Right atrium auricular region (tissue), 2 donors: ENCODE results near the gene PBX2. TPM values are rescaled to one million over a fixed set of nuclear protein-coding genes. Genes with fewer than 3 reads are reported as not detected.

Experiments
- DNase-seq: peaks from one replicate; pipeline ENCODE4 v3.0.0-alpha.2; 2019; ENCODE audit warnings: low spot score
- H3K27ac ChIP-seq, 2 donors: fragments of 200-600 bp; sonication (generic); 1 replicate in 1 of 2; 2 replicates in 1 of 2; pipeline ENCODE4 v1.5.1; 2016 to 2019
- H3K27me3 ChIP-seq, 2 donors: fragments of 200-600 bp; sonication (generic); one replicate each; pipeline versions ENCODE4 v1.5.1 to v1.6.0; 2017 to 2019
- H3K36me3 ChIP-seq: fragments of 200-600 bp; sonication (generic); one replicate; pipeline ENCODE4 v1.5.1; 2016
- H3K4me1 ChIP-seq, 2 donors: fragments of 200-600 bp; sonication (generic); one replicate each; pipeline versions ENCODE4 v1.5.1 to v1.6.0; 2017 to 2019
- H3K4me3 ChIP-seq, 2 donors: fragments of 200-600 bp; sonication (generic); 1 replicate in 1 of 2; 2 replicates in 1 of 2; pipeline ENCODE4 v1.5.1; 2017 to 2019; ENCODE audit warnings: mild to moderate bottlenecking in 1 of 2, moderate library complexity in 1 of 2
- H3K9me3 ChIP-seq, 2 donors: fragments of 200-600 bp; sonication (generic); one replicate each; pipeline ENCODE4 v1.5.1; 2019
- total RNA-seq, 2 donors: library from RNA; depleted of rRNA; stranded (reverse); fragments of >200 nt; gene quantifications; one replicate each; pipeline ENCODE4 v1.1.0, GENCODE V29; 2016
- TF ChIP-seq, protein P1 (sequence below), 2 donors: fragments of 200-600 bp; sonication (generic); IDR thresholded peaks; one replicate each; pipeline ENCODE4 v1.5.1; 2019; ENCODE audit warnings: antibody characterized with exemption in 2 of 2

The PBX2 gene
- total RNA-seq, 2 donors from 2014 or later: 26.0 to 32.5 TPM

DNA sequence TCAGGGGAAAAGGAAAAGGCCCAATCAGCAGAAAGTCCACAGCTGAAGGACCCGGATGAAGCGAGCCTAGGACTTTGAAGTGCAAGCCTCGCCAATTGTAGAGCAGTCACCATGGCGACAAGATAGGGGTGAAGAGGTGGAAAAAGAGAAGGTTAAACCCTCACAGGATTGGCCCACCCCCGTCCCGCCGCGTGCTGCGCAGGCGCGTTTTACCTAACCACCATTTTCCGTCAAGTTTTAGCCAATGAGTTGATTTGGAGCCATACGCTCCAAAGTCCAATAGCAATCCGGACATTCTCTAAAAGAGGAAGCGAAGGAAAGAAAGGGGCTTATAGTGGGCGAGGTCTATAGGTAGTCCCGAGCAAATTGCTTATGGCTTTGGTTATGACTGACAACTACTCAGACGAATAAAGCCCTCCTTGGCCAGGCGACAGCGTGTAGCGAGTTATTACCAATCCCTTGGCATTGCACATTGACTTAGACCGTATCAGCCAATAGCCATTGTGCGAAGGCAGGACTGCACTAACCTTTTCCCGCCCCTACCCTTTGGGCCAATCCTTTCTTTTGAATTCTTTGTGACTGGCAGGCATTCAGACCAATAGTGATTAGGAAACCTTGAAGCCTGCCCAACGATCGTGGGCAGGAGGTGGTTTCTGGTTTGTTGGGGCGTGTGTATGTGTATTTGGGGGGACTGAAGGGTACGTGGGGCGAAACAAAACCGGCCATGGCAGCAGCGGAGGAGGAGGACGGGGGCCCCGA lies 12.0 kb downstream of the PBX2 start, which contains the start of gene RNF5:
TSS of gene RNF5 (plus strand) at position 618 of the 759 bp plus-strand sequence. CDS start at position 725, 107 bp downstream.
- Histone ChIP-seq H3K27ac (peak within 1 kb of the TSS; percentile 92 to 94), H3K4me3 (peak within 1 kb of the TSS; percentile 88 to 95), H3K9me3 (no peaks in the 10 kb centered on the region), H3K4me1 (peaks cover 0 to 61% of the 10 kb centered on the region in 2 donors), H3K36me3 (peaks cover 25% of the 10 kb centered on the region), H3K27me3 (no peaks in the 10 kb centered on the region)
- TF ChIP-seq, protein P1, sequence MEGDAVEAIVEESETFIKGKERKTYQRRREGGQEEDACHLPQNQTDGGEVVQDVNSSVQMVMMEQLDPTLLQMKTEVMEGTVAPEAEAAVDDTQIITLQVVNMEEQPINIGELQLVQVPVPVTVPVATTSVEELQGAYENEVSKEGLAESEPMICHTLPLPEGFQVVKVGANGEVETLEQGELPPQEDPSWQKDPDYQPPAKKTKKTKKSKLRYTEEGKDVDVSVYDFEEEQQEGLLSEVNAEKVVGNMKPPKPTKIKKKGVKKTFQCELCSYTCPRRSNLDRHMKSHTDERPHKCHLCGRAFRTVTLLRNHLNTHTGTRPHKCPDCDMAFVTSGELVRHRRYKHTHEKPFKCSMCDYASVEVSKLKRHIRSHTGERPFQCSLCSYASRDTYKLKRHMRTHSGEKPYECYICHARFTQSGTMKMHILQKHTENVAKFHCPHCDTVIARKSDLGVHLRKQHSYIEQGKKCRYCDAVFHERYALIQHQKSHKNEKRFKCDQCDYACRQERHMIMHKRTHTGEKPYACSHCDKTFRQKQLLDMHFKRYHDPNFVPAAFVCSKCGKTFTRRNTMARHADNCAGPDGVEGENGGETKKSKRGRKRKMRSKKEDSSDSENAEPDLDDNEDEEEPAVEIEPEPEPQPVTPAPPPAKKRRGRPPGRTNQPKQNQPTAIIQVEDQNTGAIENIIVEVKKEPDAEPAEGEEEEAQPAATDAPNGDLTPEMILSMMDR (IDR thresholded peaks at IDR 0.05): no peak
- peak; percentile 99 for DNase-seq

DNA sequence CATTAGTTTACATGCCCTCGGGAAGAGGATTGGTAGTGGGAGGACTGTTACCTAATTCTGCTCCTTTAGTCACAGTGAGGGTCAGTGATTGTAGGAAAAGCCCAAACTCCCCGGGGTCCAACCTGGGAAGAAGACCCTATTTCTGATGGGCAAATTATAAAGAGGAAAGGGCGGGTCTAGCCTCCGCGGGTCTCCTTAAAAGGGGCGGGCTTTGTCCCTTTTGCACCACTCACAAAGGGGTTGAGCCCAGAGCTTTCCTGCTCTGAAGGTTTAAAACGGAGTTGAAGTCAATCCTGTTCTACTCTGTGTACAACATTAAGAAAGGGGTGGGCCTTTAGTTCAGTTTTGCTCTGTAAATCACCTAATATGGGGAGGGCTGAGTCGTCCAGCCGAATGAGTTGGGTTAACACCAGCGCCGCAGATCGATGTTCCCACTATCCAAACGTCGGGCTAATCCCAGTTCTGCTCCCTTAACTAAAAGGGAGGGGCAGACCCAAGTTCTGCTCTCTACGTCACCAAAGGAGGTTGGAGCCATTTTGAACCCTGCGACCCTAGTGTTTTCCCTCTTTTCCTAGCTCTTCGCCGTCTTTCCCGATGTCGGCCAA lies 12.7 kb downstream of the PBX2 start:
- Histone ChIP-seq H3K4me1 (peaks cover 0 to 61% of the 10 kb centered on the region in 2 donors), H3K4me3 (peak overlapping the region; percentile 88 to 95), H3K27ac (peak overlapping the region; percentile 92 to 94), H3K9me3 (no peaks in the 10 kb centered on the region), H3K27me3 (no peaks in the 10 kb centered on the region), H3K36me3 (peaks cover 20% of the 10 kb centered on the region)
- TF ChIP-seq, protein P1 (IDR thresholded peaks at IDR 0.05): no peak
- no peak for DNase-seq

DNA sequence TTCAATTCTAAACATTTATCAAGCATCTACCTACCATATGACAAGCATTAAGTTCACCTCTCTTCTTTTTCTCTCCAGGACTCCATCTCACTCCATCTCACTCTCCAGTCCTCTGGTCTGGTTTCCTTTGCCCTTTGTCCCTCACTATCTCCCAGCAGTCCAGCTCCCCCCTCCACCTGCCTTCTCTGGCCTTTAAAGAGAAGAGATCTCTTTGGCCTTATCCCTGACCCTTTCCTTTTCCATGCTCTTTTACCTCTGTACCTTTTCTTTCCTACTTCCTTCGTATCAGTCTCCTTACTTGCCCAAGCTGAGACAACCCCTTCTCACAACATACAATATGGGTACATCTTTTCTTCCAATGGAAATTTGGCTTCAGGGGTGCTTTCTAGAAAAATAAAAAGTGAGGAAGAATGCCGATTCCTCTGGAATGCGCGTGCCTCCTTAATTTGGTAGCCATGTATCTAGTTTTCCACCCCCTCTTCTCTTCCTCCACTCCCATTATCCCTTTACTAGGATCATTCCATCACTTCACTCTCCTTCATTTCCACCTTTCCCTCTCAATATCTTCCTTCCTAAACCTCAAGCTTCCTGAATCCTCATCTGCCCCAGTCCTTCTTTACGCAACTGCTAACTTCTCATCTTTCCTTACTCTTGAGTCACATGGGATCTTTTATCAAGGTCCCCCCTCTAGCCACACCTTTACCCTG lies 13.4 kb downstream of the PBX2 start:
- H3K4me1 ChIP-seq: peaks cover 0 to 57% of the 10 kb centered on the region in 2 donors
- TF ChIP-seq, protein P1 (IDR thresholded peaks at IDR 0.05): no peak
- DNase-seq: no peak

DNA sequence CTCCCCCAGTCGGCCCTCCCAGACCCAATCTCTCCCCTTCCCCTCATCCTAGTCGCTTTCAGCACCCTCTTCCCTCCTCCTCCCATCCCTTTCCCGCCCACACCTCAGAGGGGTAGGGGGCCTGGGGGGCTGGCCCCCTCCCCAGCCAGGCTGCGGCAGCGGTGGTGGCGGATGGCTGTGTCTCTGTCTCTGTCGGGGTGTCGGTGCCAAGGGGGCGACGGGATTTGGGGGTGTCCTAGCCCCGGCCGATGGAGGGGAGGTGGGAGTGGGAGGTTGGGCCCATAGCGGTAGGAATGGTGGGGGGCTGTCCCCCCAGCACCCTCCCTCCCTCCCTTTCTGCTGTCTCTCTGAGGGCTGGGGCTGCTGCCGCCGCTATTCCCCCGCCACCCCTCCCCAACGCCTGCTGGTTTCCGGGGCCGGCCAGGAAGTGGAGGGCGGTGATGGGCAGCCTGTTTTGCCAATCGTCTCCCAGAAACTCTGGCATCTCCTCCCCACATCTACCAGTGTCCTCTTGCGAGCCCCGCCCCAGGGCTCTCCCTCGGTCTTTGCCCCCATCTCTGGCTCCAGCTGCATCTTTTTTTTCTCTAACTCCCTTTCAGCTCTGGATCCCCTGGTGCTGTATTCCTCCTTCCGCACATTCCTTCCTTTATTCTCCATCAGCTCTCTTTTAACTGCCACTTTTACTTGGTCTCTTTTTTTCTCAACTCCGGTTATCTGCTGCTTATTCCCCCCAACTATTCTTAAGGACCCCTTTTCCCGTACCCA lies 14.1 kb downstream of the PBX2 start, which contains the start of gene AGPAT1:
TSS of gene AGPAT1 (minus strand) at position 374 of the 765 bp plus-strand sequence. CDS start 4,588 bp downstream, outside the sequence.
- TF ChIP-seq, protein P1 (IDR thresholded peaks at IDR 0.05): no peak
- H3K4me1 ChIP-seq: peaks cover 0 to 50% of the 10 kb centered on the region in 2 donors
- H3K36me3 ChIP-seq: peaks cover 11% of the 10 kb centered on the region
- DNase-seq: peak; percentile 94
- H3K27me3 ChIP-seq: no peaks in the 10 kb centered on the region
- no peaks in the 10 kb centered on the region for H3K9me3 ChIP-seq
- peak within 1 kb of the TSS; percentile 92 to 94 for H3K27ac ChIP-seq
- peak within 1 kb of the TSS; percentile 88 to 95 for H3K4me3 ChIP-seq

More for the DNA sequence above, 13.4 kb downstream of the PBX2 start:
- no peaks in the 10 kb centered on the region for H3K9me3 ChIP-seq
- H3K27me3 ChIP-seq: no peaks in the 10 kb centered on the region
- peak overlapping the region; percentile 88 to 95 for H3K4me3 ChIP-seq
- H3K36me3 ChIP-seq: peaks cover 16% of the 10 kb centered on the region
- peak overlapping the region; percentile 92 to 94 for H3K27ac ChIP-seq

DNA sequence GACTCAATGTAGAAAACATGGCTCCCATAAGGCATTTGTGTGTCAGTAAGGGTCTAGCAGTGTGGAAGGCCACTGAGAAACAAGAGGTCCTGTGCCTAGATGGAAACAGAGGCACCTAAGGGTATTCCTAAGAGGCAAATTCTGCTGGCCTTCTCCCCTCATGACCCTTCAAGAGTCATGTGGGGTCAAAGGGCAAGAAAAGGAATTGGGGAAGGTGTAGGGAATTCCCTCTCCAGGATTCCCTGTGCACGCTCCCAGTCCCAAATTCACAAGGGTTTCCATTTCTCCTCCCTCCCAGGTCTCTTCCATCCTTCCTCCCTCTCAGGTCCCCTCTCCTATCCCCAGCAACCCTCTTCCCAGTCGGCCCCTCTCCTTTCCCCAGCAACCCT lies 14.7 kb downstream of the PBX2 start:
- TF ChIP-seq, protein P1 (IDR thresholded peaks at IDR 0.05): no peak
- H3K27ac ChIP-seq: peak overlapping the region; percentile 92 to 94
- H3K27me3 ChIP-seq: no peaks in the 10 kb centered on the region
- DNase-seq: no peak
- H3K4me1 ChIP-seq: peaks cover 0 to 45% of the 10 kb centered on the region in 2 donors
- H3K9me3 ChIP-seq: no peaks in the 10 kb centered on the region
- peak overlapping the region; percentile 88 to 95 for H3K4me3 ChIP-seq
- H3K36me3 ChIP-seq: peaks cover 8% of the 10 kb centered on the region
